Kidney epithelial cell (primary cell): ENCODE data around the gene CLDN9. TPM values are rescaled to one million over a fixed set of nuclear protein-coding genes. Genes with fewer than 3 reads are reported as not detected.

Experiments used
- DNase-seq: peaks from one replicate; pipeline ENCODE4 v3.0.0-alpha.2; 2010; ENCODE audit warnings: low read depth
- H3K27me3 ChIP-seq: 2 replicates; pipeline ENCODE4 v1.6.0; 2011; ENCODE audit warnings: low read length; ENCODE audit not compliant: control insufficient read depth, insufficient read depth
- H3K36me3 ChIP-seq: 2 replicates; pipeline ENCODE4 v1.5.1; 2011; ENCODE audit warnings: low read length; ENCODE audit not compliant: control insufficient read depth, insufficient read depth
- H3K4me3 ChIP-seq: 2 replicates; pipeline ENCODE4 v1.5.1; 2011; ENCODE audit warnings: low read depth, mild to moderate bottlenecking, control low read depth, low read length
- total RNA-seq: library from RNA; depleted of rRNA; stranded (reverse); fragments of >200 nt; gene quantifications from 2 replicates; pipeline ENCODE4 v1.2.3, GENCODE V29; 2015
- TF ChIP-seq, protein P1 (sequence below): IDR thresholded peaks from 2 replicates; pipeline ENCODE4 v1.5.1; 2011; ENCODE audit warnings: mild to moderate bottlenecking, moderate library complexity, low read length, control low read depth, inconsistent platforms; ENCODE audit not compliant: insufficient read depth, poor library complexity, severe bottlenecking

Gene CLDN9
- total RNA-seq, 1 donor from 2014 or later = 1.0 TPM

- Histone ChIP-seq H3K4me3 (no peak overlapping the region), H3K27me3 (no peaks in the 10 kb centered on the region), H3K36me3 (peaks cover 1% of the 10 kb centered on the region)
- TF ChIP-seq, protein P1, sequence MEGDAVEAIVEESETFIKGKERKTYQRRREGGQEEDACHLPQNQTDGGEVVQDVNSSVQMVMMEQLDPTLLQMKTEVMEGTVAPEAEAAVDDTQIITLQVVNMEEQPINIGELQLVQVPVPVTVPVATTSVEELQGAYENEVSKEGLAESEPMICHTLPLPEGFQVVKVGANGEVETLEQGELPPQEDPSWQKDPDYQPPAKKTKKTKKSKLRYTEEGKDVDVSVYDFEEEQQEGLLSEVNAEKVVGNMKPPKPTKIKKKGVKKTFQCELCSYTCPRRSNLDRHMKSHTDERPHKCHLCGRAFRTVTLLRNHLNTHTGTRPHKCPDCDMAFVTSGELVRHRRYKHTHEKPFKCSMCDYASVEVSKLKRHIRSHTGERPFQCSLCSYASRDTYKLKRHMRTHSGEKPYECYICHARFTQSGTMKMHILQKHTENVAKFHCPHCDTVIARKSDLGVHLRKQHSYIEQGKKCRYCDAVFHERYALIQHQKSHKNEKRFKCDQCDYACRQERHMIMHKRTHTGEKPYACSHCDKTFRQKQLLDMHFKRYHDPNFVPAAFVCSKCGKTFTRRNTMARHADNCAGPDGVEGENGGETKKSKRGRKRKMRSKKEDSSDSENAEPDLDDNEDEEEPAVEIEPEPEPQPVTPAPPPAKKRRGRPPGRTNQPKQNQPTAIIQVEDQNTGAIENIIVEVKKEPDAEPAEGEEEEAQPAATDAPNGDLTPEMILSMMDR = no peak
- no peak for DNase-seq
Observed at GRCh38 chr16:2973605-2974318, 39.0 kb upstream of the CLDN9 start.

DNA sequence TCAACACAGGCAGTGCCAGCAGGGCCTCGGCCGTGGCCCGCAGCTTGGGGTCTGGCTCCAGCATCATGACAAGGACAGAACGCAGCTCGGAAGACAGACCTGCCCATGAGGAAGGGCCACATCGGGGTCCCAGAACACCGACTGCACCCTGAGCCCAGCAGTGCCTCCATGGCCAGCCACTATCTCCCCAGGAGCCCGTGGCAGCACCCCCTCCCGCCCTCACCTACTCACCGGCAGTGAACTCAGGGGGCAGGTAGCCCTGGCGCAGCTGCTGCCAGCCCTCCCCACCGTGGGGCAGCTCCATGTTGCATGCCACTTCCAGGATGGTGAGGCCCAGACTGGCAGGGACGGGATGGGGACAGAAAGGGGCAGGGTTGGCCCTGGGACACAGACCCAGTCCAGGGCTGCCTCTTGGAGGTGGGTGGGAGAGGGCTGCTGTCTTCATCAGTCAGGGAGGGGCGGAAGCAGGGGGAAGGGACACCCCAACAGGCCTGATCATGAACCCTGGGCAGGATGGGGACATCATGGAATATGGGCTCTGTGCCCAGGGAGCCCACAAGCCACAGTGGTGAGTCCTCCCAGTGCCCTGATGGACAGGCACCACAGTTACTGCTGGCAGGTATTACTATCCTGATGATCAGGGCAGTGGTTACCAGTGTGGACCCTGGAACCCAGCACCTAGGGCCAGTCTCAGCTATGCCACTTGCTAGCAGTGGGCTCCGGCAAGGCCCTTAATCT lies 38.2 kb upstream of the CLDN9 start:
- TF ChIP-seq, protein P1 = no peak
- no peak for DNase-seq
- H3K4me3 ChIP-seq = no peak overlapping the region
- H3K36me3 ChIP-seq = peaks cover 1% of the 10 kb centered on the region
- no peaks in the 10 kb centered on the region for H3K27me3 ChIP-seq

GRCh38 chr16:2975161-2975795 lies 37.4 kb upstream of the CLDN9 start:
- peaks cover 1% of the 10 kb centered on the region for H3K36me3 ChIP-seq
- H3K27me3 ChIP-seq = no peaks in the 10 kb centered on the region
- DNase-seq = no peak
- H3K4me3 ChIP-seq = no peak overlapping the region
- TF ChIP-seq, protein P1 = no peak

DNA sequence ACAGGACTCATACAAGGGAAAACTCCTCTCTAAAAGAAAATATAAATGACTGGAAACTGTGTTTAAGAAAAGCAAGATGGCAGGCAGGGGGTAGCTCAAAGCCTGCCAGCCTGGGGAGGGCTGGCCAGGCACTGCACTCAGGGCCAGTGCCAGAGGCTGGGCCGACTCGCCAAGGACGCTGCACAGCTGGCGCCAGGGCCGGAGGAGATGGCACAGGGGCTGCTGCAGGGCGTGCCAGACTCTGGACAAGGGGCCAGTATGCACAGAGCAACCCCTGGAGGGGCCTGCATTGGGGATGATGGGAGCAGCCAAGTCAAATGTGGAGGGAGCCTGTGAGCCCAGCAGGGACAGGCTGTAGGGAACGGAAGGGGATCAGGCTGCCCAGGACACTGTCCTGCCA lies 36.5 kb upstream of the CLDN9 start:
- TF ChIP-seq, protein P1 = no peak

GRCh38 chr16:2976673-2977072 lies 36.0 kb upstream of the CLDN9 start:
- Histone ChIP-seq H3K27me3 (no peaks in the 10 kb centered on the region), H3K4me3 (no peak overlapping the region), H3K36me3 (peaks cover 1% of the 10 kb centered on the region)
- TF ChIP-seq, protein P1 = no peak
- no peak for DNase-seq

More for the DNA sequence above, 36.5 kb upstream of the CLDN9 start:
- Histone ChIP-seq H3K36me3 (peaks cover 1% of the 10 kb centered on the region), H3K4me3 (no peak overlapping the region), H3K27me3 (no peaks in the 10 kb centered on the region)
- no peak for DNase-seq
